Lung (tissue), 12 donors: ENCODE data around the gene DCUN1D3. TPM values are rescaled to one million over a fixed set of nuclear protein-coding genes. Genes with fewer than 3 reads are reported as not detected.

Experiments
- ATAC-seq: fragments of 200-7000 bp; cut with Tn5 transposase; one replicate; pipeline ENCODE4 v1.9.1; 2020; ENCODE audit warnings: moderate number of reproducible peaks; ENCODE audit not compliant: insufficient read depth, low FRiP score
- DNase-seq, 3 donors: peaks; one replicate each; pipeline ENCODE4 v3.0.0-alpha.2; 2013 to 2017
- H3K27ac ChIP-seq, 2 donors: one replicate each; pipeline ENCODE4 v1.5.1; 2013; ENCODE audit warnings: mild to moderate bottlenecking in 2 of 2, moderate library complexity in 2 of 2, control low read depth in 1 of 2, inconsistent platforms in 1 of 2, low read depth in 1 of 2, low read length in 1 of 2
- H3K27me3 ChIP-seq, 3 donors: one replicate each; pipeline ENCODE4 v1.5.1; 2013; ENCODE audit warnings: low read length in 2 of 3; ENCODE audit not compliant: control insufficient read depth in 3 of 3, insufficient read depth in 3 of 3
- H3K36me3 ChIP-seq, 4 donors: one replicate each; pipeline ENCODE4 v1.5.1; 2013; ENCODE audit warnings: low read length in 4 of 4, mild to moderate bottlenecking in 1 of 4, moderate library complexity in 1 of 4; ENCODE audit not compliant: control insufficient read depth in 4 of 4, insufficient read depth in 4 of 4
- H3K4me1 ChIP-seq, 5 donors: one replicate each; pipeline ENCODE4 v1.5.1; 2013; ENCODE audit warnings: low read length in 5 of 5, mild to moderate bottlenecking in 2 of 5, moderate library complexity in 1 of 5; ENCODE audit not compliant: control insufficient read depth in 5 of 5, insufficient read depth in 5 of 5
- H3K4me3 ChIP-seq: one replicate; pipeline ENCODE4 v1.5.1; 2013; ENCODE audit warnings: mild to moderate bottlenecking, control low read depth, moderate library complexity
- H3K9ac ChIP-seq, 2 donors: one replicate each; pipeline ENCODE4 v1.5.1; 2013; ENCODE audit warnings: low read length in 2 of 2, control low read depth in 1 of 2; ENCODE audit not compliant: insufficient read depth in 1 of 2
- H3K9me3 ChIP-seq, 4 donors: one replicate each; pipeline ENCODE4 v1.5.1; 2013; ENCODE audit warnings: low read length in 3 of 4, mild to moderate bottlenecking in 1 of 4, moderate library complexity in 1 of 4; ENCODE audit not compliant: control insufficient read depth in 4 of 4, insufficient read depth in 3 of 4
- WGBS, 2 donors: extraction: QIAGEN DNeasy Blood & Tissue Kit; methylation state at CpG; one replicate each; pipeline ENCODE4 v1.1.7; 2013; 5-methylcytosine and 5-hydroxymethylcytosine counted together
- polyA plus RNA-seq, 2 donors: library from polyadenylated mRNA; stranded (reverse); fragments of 200-250 nt; gene quantifications; one replicate each; pipeline ENCODE4 v1.2.1, GENCODE V29; 2013
- total RNA-seq, 2 donors: library from RNA; depleted of rRNA in 1 of 2; stranded (reverse); fragments of >200 nt in 1 of 2; gene quantifications; one replicate each; pipeline ENCODE4 v1.2.1, GENCODE V29; 2014 to 2021
- TF ChIP-seq, protein P1 (sequence below): IDR thresholded peaks from 2 replicates; pipeline ENCODE4 v1.5.1; 2012; ENCODE audit warnings: mild to moderate bottlenecking; ENCODE audit errors: control extremely low read depth, extremely low read depth
- donor health status: control.
- donor health status: control.
- donor health status: Bipolar disorder and iron deficiency.
- donor health status: healthy.
- donor health status: DM: yes; HTN: yes; CAD: no.

The DCUN1D3 gene
- total and polyA plus RNA-seq, 4 donors, result 6.1 to 27.8 (median 9.4) TPM

DNA sequence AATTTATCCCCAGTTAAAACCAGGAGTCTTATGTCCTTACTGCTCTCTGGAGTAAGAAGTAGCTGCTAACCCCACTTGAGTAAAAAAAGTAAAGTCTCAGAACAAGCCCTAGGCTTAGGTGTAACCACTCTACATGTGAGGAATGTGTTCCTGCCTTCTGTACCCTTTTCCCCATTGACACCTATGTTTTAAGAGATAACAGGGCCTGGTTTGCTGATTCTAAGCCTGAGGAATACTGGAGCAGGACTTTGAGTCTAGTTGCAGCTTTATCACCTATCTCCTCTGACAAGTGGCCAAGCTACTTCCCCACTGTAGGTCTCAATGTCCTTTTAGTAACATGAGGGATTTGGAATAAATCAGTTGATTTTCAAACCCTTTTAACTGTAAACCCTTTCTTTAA, 53.6 kb downstream of the DCUN1D3 start:
- TF ChIP-seq, protein P1, sequence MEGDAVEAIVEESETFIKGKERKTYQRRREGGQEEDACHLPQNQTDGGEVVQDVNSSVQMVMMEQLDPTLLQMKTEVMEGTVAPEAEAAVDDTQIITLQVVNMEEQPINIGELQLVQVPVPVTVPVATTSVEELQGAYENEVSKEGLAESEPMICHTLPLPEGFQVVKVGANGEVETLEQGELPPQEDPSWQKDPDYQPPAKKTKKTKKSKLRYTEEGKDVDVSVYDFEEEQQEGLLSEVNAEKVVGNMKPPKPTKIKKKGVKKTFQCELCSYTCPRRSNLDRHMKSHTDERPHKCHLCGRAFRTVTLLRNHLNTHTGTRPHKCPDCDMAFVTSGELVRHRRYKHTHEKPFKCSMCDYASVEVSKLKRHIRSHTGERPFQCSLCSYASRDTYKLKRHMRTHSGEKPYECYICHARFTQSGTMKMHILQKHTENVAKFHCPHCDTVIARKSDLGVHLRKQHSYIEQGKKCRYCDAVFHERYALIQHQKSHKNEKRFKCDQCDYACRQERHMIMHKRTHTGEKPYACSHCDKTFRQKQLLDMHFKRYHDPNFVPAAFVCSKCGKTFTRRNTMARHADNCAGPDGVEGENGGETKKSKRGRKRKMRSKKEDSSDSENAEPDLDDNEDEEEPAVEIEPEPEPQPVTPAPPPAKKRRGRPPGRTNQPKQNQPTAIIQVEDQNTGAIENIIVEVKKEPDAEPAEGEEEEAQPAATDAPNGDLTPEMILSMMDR, result no peak
- H3K27ac ChIP-seq, result no peak overlapping the region
- H3K27me3 ChIP-seq, result no peaks in the 10 kb centered on the region
- no peaks in the 10 kb centered on the region for H3K9me3 ChIP-seq
- no peak overlapping the region for H3K4me3 ChIP-seq
- DNase-seq (no peak), ATAC-seq (no peak)
- no peak overlapping the region for H3K9ac ChIP-seq
- H3K36me3 ChIP-seq, result peaks cover 0 to 24% (median 5%) of the 10 kb centered on the region in 4 donors
- H3K4me1 ChIP-seq, result peaks cover 3 to 13% (median 6%) of the 10 kb centered on the region in 5 donors

DNA sequence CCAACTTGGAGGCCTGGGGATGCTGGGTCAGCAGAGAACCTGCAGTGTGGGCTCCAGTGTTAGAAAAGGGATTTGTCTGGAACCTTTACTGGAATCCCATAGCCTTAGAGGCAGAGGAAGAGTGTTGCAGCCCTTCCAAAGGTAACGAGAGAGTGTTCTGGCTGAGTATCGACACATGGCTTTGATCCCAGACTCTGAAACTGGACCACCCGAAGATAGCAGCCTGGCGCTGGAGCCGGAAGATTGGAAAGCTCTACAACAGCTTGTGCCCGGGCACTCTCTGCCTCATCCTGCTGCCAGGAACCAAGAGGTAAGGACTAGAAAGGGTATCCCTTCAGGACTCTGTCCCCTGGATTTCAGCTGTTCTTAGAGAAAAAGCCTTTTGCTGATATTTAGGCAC, 54.1 kb downstream of the DCUN1D3 start:
- DNase-seq, result no peak
- WGBS, 2 donors, result 94 to 96% methylated on average over 6 of the region's 6 CpGs
- TF ChIP-seq, protein P1, result no peak

DNA sequence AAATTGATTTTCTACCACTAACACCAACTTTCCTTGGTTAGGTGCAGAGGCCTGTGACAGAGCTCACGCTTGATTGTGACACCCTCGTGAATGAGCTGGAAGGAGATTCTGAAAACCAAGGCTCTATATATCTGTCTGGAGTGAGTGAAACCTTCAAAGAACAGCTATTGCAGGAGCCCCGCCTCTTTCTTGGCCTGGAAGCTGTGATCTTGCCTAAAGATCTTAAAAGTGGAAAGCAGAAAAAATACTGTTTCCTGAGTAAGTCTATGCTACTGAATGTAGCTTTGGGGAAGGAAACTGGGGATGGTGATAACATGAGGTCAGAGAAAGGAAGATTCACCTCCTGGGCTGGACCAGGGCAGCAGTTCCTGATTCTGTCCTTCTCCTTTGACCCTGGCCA, 55.6 kb downstream of the DCUN1D3 start:
- Histone ChIP-seq H3K4me1 (peaks cover 0 to 1% (median 0%) of the 10 kb centered on the region in 5 donors), H3K27me3 (no peaks in the 10 kb centered on the region), H3K36me3 (peaks cover 0 to 29% (median 9%) of the 10 kb centered on the region in 4 donors), H3K9me3 (no peaks in the 10 kb centered on the region), H3K9ac (no peak overlapping the region), H3K27ac (no peak overlapping the region), H3K4me3 (no peak overlapping the region)
- ATAC-seq (no peak), DNase-seq (no peak)
- 28 to 56% methylated on average over 3 of the region's 3 CpGs for WGBS, 2 donors
- TF ChIP-seq, protein P1, result no peak

More for the DNA sequence above, 54.1 kb downstream of the DCUN1D3 start:
- Histone ChIP-seq H3K4me1 (peaks cover 2 to 9% (median 6%) of the 10 kb centered on the region in 5 donors), H3K4me3 (no peak overlapping the region), H3K9me3 (no peaks in the 10 kb centered on the region), H3K36me3 (peaks cover 0 to 24% (median 5%) of the 10 kb centered on the region in 4 donors), H3K27ac (no peak overlapping the region), H3K27me3 (no peaks in the 10 kb centered on the region), H3K9ac (no peak overlapping the region)
- no peak for ATAC-seq

DNA sequence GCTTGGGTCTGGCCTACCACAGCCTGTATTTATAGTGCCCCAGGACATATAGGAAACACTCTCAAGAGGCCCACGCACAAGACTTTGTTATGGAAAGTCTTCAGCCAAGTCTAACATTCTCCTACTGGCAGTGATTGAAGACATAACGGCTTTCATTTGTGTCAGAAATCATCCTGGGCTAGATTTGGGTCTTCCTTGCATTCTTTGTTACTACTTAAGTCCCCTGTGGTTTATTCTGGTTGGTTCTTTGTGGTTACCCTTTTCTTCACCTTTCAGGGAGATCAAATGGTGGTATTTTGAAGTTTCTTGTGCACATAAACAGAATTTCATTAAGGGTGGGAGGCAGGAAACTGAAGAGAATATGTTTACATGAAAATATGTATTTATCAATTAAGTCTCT, 56.1 kb downstream of the DCUN1D3 start:
- WGBS, 2 donors, result 78 to 85% methylated on average over 2 of the region's 2 CpGs
- no peak for ATAC-seq
- H3K27ac ChIP-seq, result no peak overlapping the region

More for the DNA sequence above, 56.1 kb downstream of the DCUN1D3 start:
- TF ChIP-seq, protein P1, result no peak
- DNase-seq, result no peak
- H3K27me3 ChIP-seq, result no peaks in the 10 kb centered on the region
- H3K36me3 ChIP-seq, result peaks cover 0 to 29% (median 9%) of the 10 kb centered on the region in 4 donors
- no peaks in the 10 kb centered on the region for H3K4me1 ChIP-seq
- no peaks in the 10 kb centered on the region for H3K9me3 ChIP-seq
- no peak overlapping the region for H3K4me3 ChIP-seq
- peak overlapping the region in 1 of 2 donors; percentile 3 for H3K9ac ChIP-seq
